ENCODE data around the gene MRPL39. TPM values are rescaled to one million over a fixed set of nuclear protein-coding genes. Genes with fewer than 3 reads are reported as not detected.

The MRPL39 gene
- total RNA-seq, 1 donor from 2014 or later = 16.9 TPM

DNA sequence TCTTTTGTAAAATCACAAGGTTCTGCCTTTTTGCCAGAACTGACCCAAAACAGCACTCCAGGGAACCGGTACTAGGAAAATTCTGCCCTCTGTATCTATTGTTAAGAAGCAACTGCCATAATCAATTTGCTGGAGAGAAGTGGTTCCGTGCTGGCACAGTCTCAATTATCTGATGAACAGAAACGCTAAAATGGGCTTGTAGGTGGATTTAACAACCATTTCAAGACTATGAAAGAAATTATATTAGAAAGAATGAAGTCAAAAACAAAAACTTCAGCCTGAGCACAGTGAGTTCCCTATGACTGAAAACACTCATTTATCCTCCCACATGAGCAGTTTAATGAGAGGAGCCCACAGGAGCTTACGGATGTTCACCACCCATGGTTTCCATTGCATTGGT lies 36.2 kb upstream of the MRPL39 start:
- Histone ChIP-seq H3K27ac (no peak overlapping the region), H3K4me3 (no peak overlapping the region), H3K36me3 (no peaks in the 10 kb centered on the region), H3K9me3 (no peaks in the 10 kb centered on the region), H3K27me3 (ENCODE audit: low read depth) (peaks cover 6% of the 10 kb centered on the region), H3K4me1 (peaks cover 18% of the 10 kb centered on the region)
- intact Hi-C loops (cut with DNase I) = no loop called here
- no peak for ATAC-seq
- no peak for DNase-seq
- TF ChIP-seq, protein P1, sequence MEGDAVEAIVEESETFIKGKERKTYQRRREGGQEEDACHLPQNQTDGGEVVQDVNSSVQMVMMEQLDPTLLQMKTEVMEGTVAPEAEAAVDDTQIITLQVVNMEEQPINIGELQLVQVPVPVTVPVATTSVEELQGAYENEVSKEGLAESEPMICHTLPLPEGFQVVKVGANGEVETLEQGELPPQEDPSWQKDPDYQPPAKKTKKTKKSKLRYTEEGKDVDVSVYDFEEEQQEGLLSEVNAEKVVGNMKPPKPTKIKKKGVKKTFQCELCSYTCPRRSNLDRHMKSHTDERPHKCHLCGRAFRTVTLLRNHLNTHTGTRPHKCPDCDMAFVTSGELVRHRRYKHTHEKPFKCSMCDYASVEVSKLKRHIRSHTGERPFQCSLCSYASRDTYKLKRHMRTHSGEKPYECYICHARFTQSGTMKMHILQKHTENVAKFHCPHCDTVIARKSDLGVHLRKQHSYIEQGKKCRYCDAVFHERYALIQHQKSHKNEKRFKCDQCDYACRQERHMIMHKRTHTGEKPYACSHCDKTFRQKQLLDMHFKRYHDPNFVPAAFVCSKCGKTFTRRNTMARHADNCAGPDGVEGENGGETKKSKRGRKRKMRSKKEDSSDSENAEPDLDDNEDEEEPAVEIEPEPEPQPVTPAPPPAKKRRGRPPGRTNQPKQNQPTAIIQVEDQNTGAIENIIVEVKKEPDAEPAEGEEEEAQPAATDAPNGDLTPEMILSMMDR (IDR thresholded peaks at IDR 0.05) = no peak

DNA sequence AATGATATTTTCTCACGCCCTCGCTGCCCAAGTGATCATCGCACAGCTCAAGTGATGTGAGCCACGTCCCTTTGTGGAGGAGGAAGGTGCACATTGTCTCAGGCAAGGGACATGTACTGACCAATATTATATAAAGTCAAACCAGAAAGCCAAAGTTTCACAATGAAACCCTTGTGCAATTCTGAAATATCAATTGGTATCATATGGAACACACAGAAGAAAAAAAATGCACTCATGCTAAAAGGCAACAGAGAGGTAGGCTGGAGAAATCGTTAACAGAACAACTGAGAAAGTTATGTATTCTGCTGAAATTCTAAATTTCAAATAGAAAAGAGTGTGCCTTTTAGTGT lies 33.6 kb upstream of the MRPL39 start:
- peaks cover 10% of the 10 kb centered on the region for H3K27me3 ChIP-seq (ENCODE audit: low read depth)
- no peaks in the 10 kb centered on the region for H3K36me3 ChIP-seq
- ATAC-seq (no peak), DNase-seq (no peak)
- intact Hi-C loops (cut with DNase I) = no loop called here
- TF ChIP-seq, protein P1 (IDR thresholded peaks at IDR 0.05) = no peak
- no peaks in the 10 kb centered on the region for H3K9me3 ChIP-seq
- peaks cover 24% of the 10 kb centered on the region for H3K4me1 ChIP-seq
- H3K27ac ChIP-seq = no peak overlapping the region
- peak overlapping the region; percentile 67 for H3K4me3 ChIP-seq

DNA sequence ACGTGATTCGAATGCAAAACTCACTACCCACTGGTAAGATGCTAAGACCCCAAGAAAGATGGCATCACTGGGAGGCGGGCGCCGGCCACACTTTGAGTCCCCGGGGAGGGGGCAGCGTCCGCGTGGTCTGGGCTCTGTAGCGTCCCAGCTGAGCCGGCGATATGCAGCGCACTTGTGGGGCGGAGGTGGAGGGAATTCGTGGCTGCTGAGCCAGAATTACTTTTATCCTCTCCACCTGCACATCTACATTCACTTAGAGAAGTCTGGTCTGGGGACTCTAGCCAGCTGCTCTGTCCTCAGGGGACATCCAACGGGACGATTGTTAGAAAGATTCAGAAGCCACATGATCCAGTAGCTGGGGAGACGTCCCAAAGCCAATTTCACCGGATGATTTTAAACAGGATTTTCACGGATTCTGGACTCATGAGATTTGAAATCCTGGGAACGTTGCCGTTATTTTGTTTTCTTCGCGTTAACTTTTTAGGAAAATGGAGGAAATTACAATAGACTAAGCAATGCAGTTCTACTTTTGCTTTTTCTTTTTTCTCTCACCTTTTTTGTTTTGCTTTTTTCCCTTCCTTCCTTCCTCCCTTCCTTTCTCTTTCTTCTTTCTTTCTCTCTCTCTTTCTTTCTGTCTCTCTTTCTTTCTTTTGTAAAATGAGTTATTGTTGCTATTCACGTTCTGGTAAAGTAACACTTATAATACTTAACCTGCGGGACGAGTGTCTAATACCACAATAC lies 33.1 kb upstream of the MRPL39 start:
- Histone ChIP-seq H3K4me1 (peaks cover 24% of the 10 kb centered on the region), H3K36me3 (no peaks in the 10 kb centered on the region), H3K9me3 (no peaks in the 10 kb centered on the region), H3K27ac (peak overlapping the region; percentile 78), H3K4me3 (peak overlapping the region; percentile 67), H3K27me3 (ENCODE audit: low read depth) (peaks cover 10% of the 10 kb centered on the region)
- ATAC-seq = peak; percentile 57 to 60
- TF ChIP-seq, protein P1 (IDR thresholded peaks at IDR 0.05) = no peak
- intact Hi-C loops (cut with DNase I) = no loop called here
- no peak for DNase-seq

DNA sequence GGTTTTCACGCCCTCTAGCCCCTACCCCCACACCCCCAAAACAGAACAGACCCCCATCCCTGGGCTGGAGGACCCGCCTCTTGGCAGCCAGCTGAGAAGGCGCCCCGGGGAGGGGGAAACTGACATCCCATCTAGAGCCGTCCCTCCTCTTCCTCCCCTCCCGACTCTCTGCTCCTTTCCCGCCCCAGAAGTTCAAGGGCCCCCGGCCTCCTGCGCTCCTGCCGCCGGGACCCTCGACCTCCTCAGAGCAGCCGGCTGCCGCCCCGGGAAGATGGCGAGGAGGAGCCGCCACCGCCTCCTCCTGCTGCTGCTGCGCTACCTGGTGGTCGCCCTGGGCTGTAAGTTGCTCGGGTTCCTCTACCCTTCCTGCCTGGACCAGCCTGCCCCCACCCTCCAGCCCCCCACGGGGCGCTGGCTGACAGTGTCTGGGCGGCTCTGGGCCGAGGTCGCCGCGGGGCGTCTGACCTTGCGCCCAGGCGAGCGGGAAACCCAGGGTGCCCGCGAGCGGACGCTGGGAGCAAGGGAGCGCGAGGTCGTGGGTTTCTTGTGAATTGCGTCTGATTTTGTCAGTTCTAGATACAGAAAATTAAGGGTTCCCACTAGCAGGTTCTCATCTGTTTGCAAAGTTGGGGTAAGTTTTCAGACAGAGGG lies 32.4 kb upstream of the MRPL39 start:
- intact Hi-C loops (cut with DNase I) = no loop called here
- ATAC-seq = peak; percentile 79 to 80
- DNase-seq = no peak

DNA sequence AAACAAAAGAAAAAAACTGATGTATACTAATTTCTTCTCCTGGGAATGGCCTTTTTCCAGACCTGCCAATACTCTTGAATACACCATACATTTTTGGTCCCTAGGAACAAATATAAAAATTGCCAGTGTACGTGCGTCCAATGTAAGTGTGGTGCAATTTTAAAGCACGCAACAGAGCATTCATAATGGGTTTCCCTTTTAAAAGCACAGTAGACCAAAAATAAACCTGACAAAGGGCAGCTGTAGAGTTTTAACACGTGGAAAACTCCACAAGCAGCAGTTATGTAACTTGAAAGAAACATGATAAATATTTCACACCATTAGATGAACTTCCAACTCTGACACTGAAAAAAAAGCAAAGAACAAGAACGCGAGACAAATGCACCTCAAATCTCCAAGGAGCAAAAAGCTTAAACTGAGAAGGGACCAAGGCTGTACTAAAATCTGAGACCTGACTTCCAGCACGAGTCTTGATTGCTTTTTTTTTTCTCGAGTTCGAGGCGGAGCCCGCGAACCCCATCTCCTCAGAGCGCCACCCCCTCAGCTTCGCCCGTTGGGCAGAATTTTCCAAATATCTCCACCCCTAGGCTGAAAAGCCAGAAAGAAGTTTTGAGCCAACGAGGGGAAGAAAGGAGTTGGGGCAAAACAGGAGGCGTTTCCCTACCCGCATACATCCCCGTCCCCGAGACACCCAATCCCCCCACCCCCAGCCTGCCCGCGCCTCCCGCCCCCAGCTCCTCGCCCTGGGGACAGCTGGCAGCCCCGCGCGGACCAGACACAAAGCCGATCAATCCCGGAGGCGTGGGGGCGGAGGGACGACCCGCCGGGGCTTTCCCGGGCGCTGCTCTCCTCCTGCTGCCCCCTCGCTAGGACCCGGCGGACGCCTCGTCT lies 31.6 kb upstream of the MRPL39 start, which contains the start of gene JAM2:
JAM2 (plus strand) TSS at position 599 of the 891 bp plus-strand sequence. CDS start 564 bp downstream, outside the sequence.
- Histone ChIP-seq H3K36me3 (no peaks in the 10 kb centered on the region), H3K27ac (peak within 1 kb of the TSS; percentile 78), H3K4me3 (peak within 1 kb of the TSS; percentile 67), H3K27me3 (ENCODE audit: low read depth) (peaks cover 10% of the 10 kb centered on the region), H3K9me3 (no peaks in the 10 kb centered on the region), H3K4me1 (peaks cover 24% of the 10 kb centered on the region)
- DNase-seq (peak; percentile 48), ATAC-seq (peak; percentile 57 to 79)
- intact Hi-C loops (cut with DNase I) = no loop called here
- TF ChIP-seq, protein P1 (IDR thresholded peaks at IDR 0.05) = no peak

More for the DNA sequence above, 32.4 kb upstream of the MRPL39 start:
- H3K27me3 ChIP-seq (ENCODE audit: low read depth) = peaks cover 10% of the 10 kb centered on the region
- no peaks in the 10 kb centered on the region for H3K9me3 ChIP-seq
- H3K4me1 ChIP-seq = peaks cover 24% of the 10 kb centered on the region
- H3K36me3 ChIP-seq = no peaks in the 10 kb centered on the region
- H3K4me3 ChIP-seq = peak overlapping the region; percentile 67
- TF ChIP-seq, protein P1 (IDR thresholded peaks at IDR 0.05) = peak; percentile 32
- peak overlapping the region; percentile 78 for H3K27ac ChIP-seq
